Cardiac fibroblast (primary cell): Measurements from ENCODE around the gene OSBPL8.

Source experiments
- DNase-seq, 2 donors: peaks; one replicate each; pipeline versions ENCODE4 v3.0.0 to v3.0.0-alpha.2; 2010; ENCODE audit warnings: low read depth in 2 of 2
- H3K4me3 ChIP-seq, 2 donors: replicated peaks in 1 of 2; 1 replicate in 1 of 2; 2 replicates in 1 of 2; pipeline ENCODE4 v1.5.1; 2011; ENCODE audit warnings: low read depth in 2 of 2, low read length in 2 of 2, mild to moderate bottlenecking in 2 of 2, moderate library complexity in 1 of 2
- CTCF ChIP-seq: IDR thresholded peaks from one replicate; pipeline ENCODE4 v1.5.1; 2011; ENCODE audit warnings: low read depth, mild to moderate bottlenecking, low read length, inconsistent platforms

Gene OSBPL8

GRCh38 chr12:76559400-76560085, at the start of gene OSBPL8:
OSBPL8 (minus strand) TSS chr12:76559771; CDS start chr12:76487551, 72,220 bp downstream.
- H3K4me3 ChIP-seq: peak within 1 kb of the TSS; percentile 98 to 99
- DNase-seq: peak; percentile 90 to 93
- no peak for TF ChIP-seq CTCF

- H3K4me3 ChIP-seq: no peak overlapping the region
- no peak for DNase-seq
- TF ChIP-seq CTCF: no peak
Measured at GRCh38 chr12:76608070-76608469, 48.5 kb upstream of the OSBPL8 start.

- DNase-seq: peak; percentile 60 to 67
Measured at GRCh38 chr12:76595056-76595455, 35.5 kb upstream of the OSBPL8 start.

GRCh38 chr12:76591476-76591875, 31.9 kb upstream of the OSBPL8 start:
- TF ChIP-seq CTCF: no peak
- DNase-seq: peak; percentile 38 to 85
- H3K4me3 ChIP-seq: no peak overlapping the region

More at GRCh38 chr12:76595056-76595455, 35.5 kb upstream of the OSBPL8 start:
- H3K4me3 ChIP-seq: no peak overlapping the region
- no peak for TF ChIP-seq CTCF

GRCh38 chr12:76590131-76590530, 30.6 kb upstream of the OSBPL8 start:
- peak in 1 of 2 donors; percentile 5 for DNase-seq
- no peak for TF ChIP-seq CTCF
- H3K4me3 ChIP-seq: no peak overlapping the region

GRCh38 chr12:76588881-76589565, 29.5 kb upstream of the OSBPL8 start:
- DNase-seq: peak; percentile 89 to 91
- TF ChIP-seq CTCF: no peak
- no peak overlapping the region for H3K4me3 ChIP-seq
